ENCODE data around the gene WNK2. TPM values are rescaled to one million over a fixed set of nuclear protein-coding genes. Genes with fewer than 3 reads are reported as not detected.

WNK2 gene
- total RNA-seq, 1 donor from 2014 or later: 1.9 TPM

- Histone ChIP-seq H3K27me3 (ENCODE audit: insufficient read depth, low read length) (no peaks in the 10 kb centered on the region), H2AFZ (ENCODE audit: low read depth, low read length) (no peak overlapping the region), H4K20me1 (ENCODE audit: insufficient read depth, low read length) (no peaks in the 10 kb centered on the region), H3K36me3 (ENCODE audit: insufficient read depth, low read length) (no peaks in the 10 kb centered on the region), H3K27ac (ENCODE audit: low read depth, low read length) (no peak overlapping the region), H3K79me2 (ENCODE audit: insufficient read depth, low read length) (no peaks in the 10 kb centered on the region), H3K9me3 (ENCODE audit: insufficient read depth, low read depth, low read length) (no peaks in the 10 kb centered on the region), H3K4me1 (ENCODE audit: insufficient read depth, low read length) (peaks cover 3% of the 10 kb centered on the region), H3K4me2 (ENCODE audit: low read length) (no peak overlapping the region), H3K9ac (ENCODE audit: low read length) (no peak overlapping the region), H3K4me3 (ENCODE audit: insufficient read depth, low read depth, low read length) (no peak overlapping the region)
- Mint-ChIP-seq H3K4me1 (ENCODE audit: low read depth, unreplicated experiment) (peaks cover 2% of the 10 kb centered on the region), H3K36me3 (ENCODE audit: low read depth, unreplicated experiment) (no peaks in the 10 kb centered on the region), H3K4me3 (ENCODE audit: unreplicated experiment) (no peak overlapping the region), H3K27me3 (ENCODE audit: low read depth, unreplicated experiment) (peaks cover 52% of the 10 kb centered on the region), H3K9me3 (ENCODE audit: unreplicated experiment) (no peaks in the 10 kb centered on the region), H3K27ac (ENCODE audit: unreplicated experiment) (no peak overlapping the region)
- no peak for TF ChIP-seq EZH2 (IDR thresholded peaks at IDR 0.05; ENCODE audit: insufficient read depth, low read length)
- no peak for TF ChIP-seq CTCF (IDR thresholded peaks at IDR 0.05; ENCODE audit: insufficient read depth, low read depth, low read length)
- no peak for FAIRE-seq
- DNase-seq (ENCODE audit: low read depth): no peak
Measured at GRCh38 chr9:93294011-93294410, 110.1 kb downstream of the WNK2 start.

- FAIRE-seq: no peak
- Histone ChIP-seq H3K27ac (ENCODE audit: low read depth, low read length) (no peak overlapping the region), H3K4me2 (ENCODE audit: low read length) (no peak overlapping the region), H3K4me3 (ENCODE audit: insufficient read depth, low read depth, low read length) (no peak overlapping the region), H3K79me2 (ENCODE audit: insufficient read depth, low read length) (no peaks in the 10 kb centered on the region), H4K20me1 (ENCODE audit: insufficient read depth, low read length) (no peaks in the 10 kb centered on the region), H3K36me3 (ENCODE audit: insufficient read depth, low read length) (no peaks in the 10 kb centered on the region), H3K9ac (ENCODE audit: low read length) (no peak overlapping the region), H3K4me1 (ENCODE audit: insufficient read depth, low read length) (no peaks in the 10 kb centered on the region), H3K9me3 (ENCODE audit: insufficient read depth, low read depth, low read length) (no peaks in the 10 kb centered on the region), H2AFZ (ENCODE audit: low read depth, low read length) (no peak overlapping the region), H3K27me3 (ENCODE audit: insufficient read depth, low read length) (no peaks in the 10 kb centered on the region)
- H3K4me3 Mint-ChIP-seq (ENCODE audit: unreplicated experiment): no peak overlapping the region
- H3K9me3 Mint-ChIP-seq (ENCODE audit: unreplicated experiment): no peaks in the 10 kb centered on the region
- no peak for TF ChIP-seq EZH2 (IDR thresholded peaks at IDR 0.05; ENCODE audit: insufficient read depth, low read length)
- no peak for TF ChIP-seq CTCF (IDR thresholded peaks at IDR 0.05; ENCODE audit: insufficient read depth, low read depth, low read length)
- H3K27ac Mint-ChIP-seq (ENCODE audit: unreplicated experiment): no peak overlapping the region
- peaks cover 52% of the 10 kb centered on the region for H3K27me3 Mint-ChIP-seq (ENCODE audit: low read depth, unreplicated experiment)
- H3K36me3 Mint-ChIP-seq (ENCODE audit: low read depth, unreplicated experiment): no peaks in the 10 kb centered on the region
- H3K4me1 Mint-ChIP-seq (ENCODE audit: low read depth, unreplicated experiment): no peaks in the 10 kb centered on the region
- DNase-seq (ENCODE audit: low read depth): no peak
Measured at GRCh38 chr9:93295031-93295430, 111.1 kb downstream of the WNK2 start.

GRCh38 chr9:93295456-93296076 lies 111.6 kb downstream of the WNK2 start:
- H3K9me3 Mint-ChIP-seq (ENCODE audit: unreplicated experiment): no peaks in the 10 kb centered on the region
- no peaks in the 10 kb centered on the region for H3K27me3 ChIP-seq (ENCODE audit: insufficient read depth, low read length)
- H3K9me3 ChIP-seq (ENCODE audit: insufficient read depth, low read depth, low read length): no peaks in the 10 kb centered on the region
- H3K4me1 Mint-ChIP-seq (ENCODE audit: low read depth, unreplicated experiment): no peaks in the 10 kb centered on the region
- DNase-seq (ENCODE audit: low read depth) (no peak), FAIRE-seq (no peak)
- TF ChIP-seq CTCF (IDR thresholded peaks at IDR 0.05; ENCODE audit: insufficient read depth, low read depth, low read length): no peak
- TF ChIP-seq EZH2 (IDR thresholded peaks at IDR 0.05; ENCODE audit: insufficient read depth, low read length): no peak
- no peak overlapping the region for H3K27ac Mint-ChIP-seq (ENCODE audit: unreplicated experiment)
- no peaks in the 10 kb centered on the region for H3K36me3 ChIP-seq (ENCODE audit: insufficient read depth, low read length)
- no peak overlapping the region for H3K4me3 ChIP-seq (ENCODE audit: insufficient read depth, low read depth, low read length)
- H3K27ac ChIP-seq (ENCODE audit: low read depth, low read length): no peak overlapping the region
- H3K27me3 Mint-ChIP-seq (ENCODE audit: low read depth, unreplicated experiment): peaks cover 48% of the 10 kb centered on the region
- H3K9ac ChIP-seq (ENCODE audit: low read length): no peak overlapping the region
- no peak overlapping the region for H2AFZ ChIP-seq (ENCODE audit: low read depth, low read length)
- no peaks in the 10 kb centered on the region for H4K20me1 ChIP-seq (ENCODE audit: insufficient read depth, low read length)
- no peaks in the 10 kb centered on the region for H3K79me2 ChIP-seq (ENCODE audit: insufficient read depth, low read length)
- no peaks in the 10 kb centered on the region for H3K36me3 Mint-ChIP-seq (ENCODE audit: low read depth, unreplicated experiment)
- no peaks in the 10 kb centered on the region for H3K4me1 ChIP-seq (ENCODE audit: insufficient read depth, low read length)
- H3K4me2 ChIP-seq (ENCODE audit: low read length): no peak overlapping the region
- no peak overlapping the region for H3K4me3 Mint-ChIP-seq (ENCODE audit: unreplicated experiment)
